ENCODE data around the gene CADPS.

CADPS gene

GRCh38 chr3:62761311-62761710, 113.9 kb downstream of the CADPS start:
- Histone ChIP-seq H3K9me3 (ENCODE audit: control insufficient read depth in 2 of 2, low read length in 2 of 2) (no peaks in the 10 kb centered on the region), H3K36me3 (ENCODE audit: control insufficient read depth in 2 of 2, insufficient read depth in 2 of 2, low read length in 2 of 2) (no peaks in the 10 kb centered on the region), H3K4me3 (ENCODE audit: low read length in 2 of 2) (no peak overlapping the region), H3K9ac (ENCODE audit: low read depth in 1 of 2, low read length in 2 of 2) (no peak overlapping the region), H3K27ac (ENCODE audit: low read depth in 2 of 2, low read length in 2 of 2) (no peak overlapping the region), H3K4me1 (ENCODE audit: control insufficient read depth in 2 of 2, insufficient read depth in 2 of 2, low read length in 2 of 2) (no peaks in the 10 kb centered on the region), H3K27me3 (ENCODE audit: control insufficient read depth in 2 of 2, insufficient read depth in 2 of 2, low read length in 2 of 2) (no peaks in the 10 kb centered on the region)

- no peak overlapping the region for H3K27ac ChIP-seq (ENCODE audit: low read depth in 2 of 2, low read length in 2 of 2)
- H3K27me3 ChIP-seq (ENCODE audit: control insufficient read depth in 2 of 2, insufficient read depth in 2 of 2, low read length in 2 of 2): no peaks in the 10 kb centered on the region
- no peak overlapping the region for H3K9ac ChIP-seq (ENCODE audit: low read depth in 1 of 2, low read length in 2 of 2)
- H3K4me3 ChIP-seq (ENCODE audit: low read length in 2 of 2): no peak overlapping the region
- H3K9me3 ChIP-seq (ENCODE audit: control insufficient read depth in 2 of 2, low read length in 2 of 2): no peaks in the 10 kb centered on the region
- no peaks in the 10 kb centered on the region for H3K36me3 ChIP-seq (ENCODE audit: control insufficient read depth in 2 of 2, insufficient read depth in 2 of 2, low read length in 2 of 2)
- no peaks in the 10 kb centered on the region for H3K4me1 ChIP-seq (ENCODE audit: control insufficient read depth in 2 of 2, insufficient read depth in 2 of 2, low read length in 2 of 2)
Measured at GRCh38 chr3:62758296-62759066, 116.7 kb downstream of the CADPS start.

- H3K27me3 ChIP-seq (ENCODE audit: control insufficient read depth in 2 of 2, insufficient read depth in 2 of 2, low read length in 2 of 2): no peaks in the 10 kb centered on the region
Measured at GRCh38 chr3:62757045-62757444, 118.2 kb downstream of the CADPS start.

GRCh38 chr3:62755285-62755684, 119.9 kb downstream of the CADPS start:
- H3K27me3 ChIP-seq (ENCODE audit: control insufficient read depth in 2 of 2, insufficient read depth in 2 of 2, low read length in 2 of 2): no peaks in the 10 kb centered on the region
- H3K9me3 ChIP-seq (ENCODE audit: control insufficient read depth in 2 of 2, low read length in 2 of 2): no peaks in the 10 kb centered on the region
- H3K4me3 ChIP-seq (ENCODE audit: low read length in 2 of 2): no peak overlapping the region
- H3K4me1 ChIP-seq (ENCODE audit: control insufficient read depth in 2 of 2, insufficient read depth in 2 of 2, low read length in 2 of 2): no peaks in the 10 kb centered on the region
- no peaks in the 10 kb centered on the region for H3K36me3 ChIP-seq (ENCODE audit: control insufficient read depth in 2 of 2, insufficient read depth in 2 of 2, low read length in 2 of 2)
- H3K9ac ChIP-seq (ENCODE audit: low read depth in 1 of 2, low read length in 2 of 2): no peak overlapping the region
- H3K27ac ChIP-seq (ENCODE audit: low read depth in 2 of 2, low read length in 2 of 2): no peak overlapping the region

More at GRCh38 chr3:62757045-62757444, 118.2 kb downstream of the CADPS start:
- no peak overlapping the region for H3K4me3 ChIP-seq (ENCODE audit: low read length in 2 of 2)
- H3K36me3 ChIP-seq (ENCODE audit: control insufficient read depth in 2 of 2, insufficient read depth in 2 of 2, low read length in 2 of 2): no peaks in the 10 kb centered on the region
- no peak overlapping the region for H3K9ac ChIP-seq (ENCODE audit: low read depth in 1 of 2, low read length in 2 of 2)
- no peaks in the 10 kb centered on the region for H3K9me3 ChIP-seq (ENCODE audit: control insufficient read depth in 2 of 2, low read length in 2 of 2)
- no peak overlapping the region for H3K27ac ChIP-seq (ENCODE audit: low read depth in 2 of 2, low read length in 2 of 2)
- H3K4me1 ChIP-seq (ENCODE audit: control insufficient read depth in 2 of 2, insufficient read depth in 2 of 2, low read length in 2 of 2): no peaks in the 10 kb centered on the region

GRCh38 chr3:62749657-62750056, 125.6 kb downstream of the CADPS start:
- H3K4me3 ChIP-seq (ENCODE audit: low read length in 2 of 2): no peak overlapping the region
- no peaks in the 10 kb centered on the region for H3K27me3 ChIP-seq (ENCODE audit: control insufficient read depth in 2 of 2, insufficient read depth in 2 of 2, low read length in 2 of 2)
- no peaks in the 10 kb centered on the region for H3K9me3 ChIP-seq (ENCODE audit: control insufficient read depth in 2 of 2, low read length in 2 of 2)
- H3K36me3 ChIP-seq (ENCODE audit: control insufficient read depth in 2 of 2, insufficient read depth in 2 of 2, low read length in 2 of 2): no peaks in the 10 kb centered on the region
- H3K9ac ChIP-seq (ENCODE audit: low read depth in 1 of 2, low read length in 2 of 2): no peak overlapping the region
- H3K27ac ChIP-seq (ENCODE audit: low read depth in 2 of 2, low read length in 2 of 2): no peak overlapping the region
- no peaks in the 10 kb centered on the region for H3K4me1 ChIP-seq (ENCODE audit: control insufficient read depth in 2 of 2, insufficient read depth in 2 of 2, low read length in 2 of 2)

- Histone ChIP-seq H3K36me3 (ENCODE audit: control insufficient read depth in 2 of 2, insufficient read depth in 2 of 2, low read length in 2 of 2) (no peaks in the 10 kb centered on the region), H3K4me1 (ENCODE audit: control insufficient read depth in 2 of 2, insufficient read depth in 2 of 2, low read length in 2 of 2) (no peaks in the 10 kb centered on the region), H3K4me3 (ENCODE audit: low read length in 2 of 2) (no peak overlapping the region), H3K27me3 (ENCODE audit: control insufficient read depth in 2 of 2, insufficient read depth in 2 of 2, low read length in 2 of 2) (no peaks in the 10 kb centered on the region), H3K9me3 (ENCODE audit: control insufficient read depth in 2 of 2, low read length in 2 of 2) (no peaks in the 10 kb centered on the region), H3K9ac (ENCODE audit: low read depth in 1 of 2, low read length in 2 of 2) (no peak overlapping the region), H3K27ac (ENCODE audit: low read depth in 2 of 2, low read length in 2 of 2) (no peak overlapping the region)
Measured at GRCh38 chr3:62749130-62749529, 126.1 kb downstream of the CADPS start.

- Histone ChIP-seq H3K4me3 (ENCODE audit: low read length in 2 of 2) (no peak overlapping the region), H3K9me3 (ENCODE audit: control insufficient read depth in 2 of 2, low read length in 2 of 2) (no peaks in the 10 kb centered on the region), H3K4me1 (ENCODE audit: control insufficient read depth in 2 of 2, insufficient read depth in 2 of 2, low read length in 2 of 2) (peaks cover 4 to 6% of the 10 kb centered on the region in 2 donors), H3K9ac (ENCODE audit: low read depth in 1 of 2, low read length in 2 of 2) (no peak overlapping the region), H3K27me3 (ENCODE audit: control insufficient read depth in 2 of 2, insufficient read depth in 2 of 2, low read length in 2 of 2) (no peaks in the 10 kb centered on the region), H3K27ac (ENCODE audit: low read depth in 2 of 2, low read length in 2 of 2) (no peak overlapping the region), H3K36me3 (ENCODE audit: control insufficient read depth in 2 of 2, insufficient read depth in 2 of 2, low read length in 2 of 2) (no peaks in the 10 kb centered on the region)
Measured at GRCh38 chr3:62737449-62737848, 137.8 kb downstream of the CADPS start.

GRCh38 chr3:62735510-62735909, 139.7 kb downstream of the CADPS start:
- no peaks in the 10 kb centered on the region for H3K36me3 ChIP-seq (ENCODE audit: control insufficient read depth in 2 of 2, insufficient read depth in 2 of 2, low read length in 2 of 2)
- no peak overlapping the region for H3K9ac ChIP-seq (ENCODE audit: low read depth in 1 of 2, low read length in 2 of 2)
- no peaks in the 10 kb centered on the region for H3K27me3 ChIP-seq (ENCODE audit: control insufficient read depth in 2 of 2, insufficient read depth in 2 of 2, low read length in 2 of 2)
- H3K9me3 ChIP-seq (ENCODE audit: control insufficient read depth in 2 of 2, low read length in 2 of 2): no peaks in the 10 kb centered on the region
- no peak overlapping the region for H3K4me3 ChIP-seq (ENCODE audit: low read length in 2 of 2)
- H3K27ac ChIP-seq (ENCODE audit: low read depth in 2 of 2, low read length in 2 of 2): no peak overlapping the region
- H3K4me1 ChIP-seq (ENCODE audit: control insufficient read depth in 2 of 2, insufficient read depth in 2 of 2, low read length in 2 of 2): peaks cover 8 to 14% of the 10 kb centered on the region in 2 donors

GRCh38 chr3:62732183-62732904, 142.9 kb downstream of the CADPS start:
- Histone ChIP-seq H3K9ac (ENCODE audit: low read depth in 1 of 2, low read length in 2 of 2) (no peak overlapping the region), H3K27ac (ENCODE audit: low read depth in 2 of 2, low read length in 2 of 2) (peak overlapping the region; percentile 71 to 72), H3K4me3 (ENCODE audit: low read length in 2 of 2) (peak overlapping the region in 1 of 2 donors; percentile 12), H3K27me3 (ENCODE audit: control insufficient read depth in 2 of 2, insufficient read depth in 2 of 2, low read length in 2 of 2) (no peaks in the 10 kb centered on the region), H3K36me3 (ENCODE audit: control insufficient read depth in 2 of 2, insufficient read depth in 2 of 2, low read length in 2 of 2) (no peaks in the 10 kb centered on the region), H3K9me3 (ENCODE audit: control insufficient read depth in 2 of 2, low read length in 2 of 2) (no peaks in the 10 kb centered on the region), H3K4me1 (ENCODE audit: control insufficient read depth in 2 of 2, insufficient read depth in 2 of 2, low read length in 2 of 2) (peaks cover 8 to 14% of the 10 kb centered on the region in 2 donors)

GRCh38 chr3:62727981-62728380, 147.2 kb downstream of the CADPS start:
- Histone ChIP-seq H3K36me3 (ENCODE audit: control insufficient read depth in 2 of 2, insufficient read depth in 2 of 2, low read length in 2 of 2) (no peaks in the 10 kb centered on the region), H3K27me3 (ENCODE audit: control insufficient read depth in 2 of 2, insufficient read depth in 2 of 2, low read length in 2 of 2) (no peaks in the 10 kb centered on the region), H3K9ac (ENCODE audit: low read depth in 1 of 2, low read length in 2 of 2) (no peak overlapping the region), H3K9me3 (ENCODE audit: control insufficient read depth in 2 of 2, low read length in 2 of 2) (no peaks in the 10 kb centered on the region), H3K27ac (ENCODE audit: low read depth in 2 of 2, low read length in 2 of 2) (no peak overlapping the region), H3K4me3 (ENCODE audit: low read length in 2 of 2) (no peak overlapping the region), H3K4me1 (ENCODE audit: control insufficient read depth in 2 of 2, insufficient read depth in 2 of 2, low read length in 2 of 2) (peaks cover 7 to 12% of the 10 kb centered on the region in 2 donors)
